Mesothelial cell of epicardium (in vitro differentiated cells): Measurements from ENCODE around the gene LHX5. TPM values are rescaled to one million over a fixed set of nuclear protein-coding genes. Genes with fewer than 3 reads are reported as not detected.

ENCODE experiments used
- DNase-seq, 2 experiments: peaks; one replicate each; pipeline ENCODE4 v3.0.0; 2021; ENCODE audit warnings: low spot score in 2 of 2; ENCODE audit not compliant: unreplicated experiment in 2 of 2
- H3K27ac Mint-ChIP-seq: 2 replicates; pipeline ENCODE4 v1.8.0; 2021; ENCODE audit warnings: mixed read lengths
- H3K27me3 Mint-ChIP-seq: 2 replicates; pipeline ENCODE4 v1.8.0; 2021; ENCODE audit warnings: low read depth, mixed read lengths
- H3K36me3 Mint-ChIP-seq: 2 replicates; pipeline ENCODE4 v1.8.0; 2021; ENCODE audit warnings: mixed read lengths
- H3K4me1 Mint-ChIP-seq: 2 replicates; pipeline ENCODE4 v1.8.0; 2021; ENCODE audit warnings: mixed read lengths
- H3K4me3 Mint-ChIP-seq: 2 replicates; pipeline ENCODE4 v1.8.0; 2021; ENCODE audit warnings: mild to moderate bottlenecking, moderate library complexity, mixed read lengths
- H3K9me3 Mint-ChIP-seq: 2 replicates; pipeline ENCODE4 v1.8.0; 2021; ENCODE audit warnings: mixed read lengths
- total RNA-seq: library from RNA; stranded (reverse); gene quantifications from 3 replicates; pipeline ENCODE4 v1.2.1, GENCODE V29; 2021
- TF ChIP-seq, protein P1 (sequence below): fragments of 200-600 bp; sonication (generic); IDR thresholded peaks from one replicate; pipeline ENCODE4 v1.5.0; 2021; ENCODE audit warnings: antibody characterized with exemption; ENCODE audit not compliant: unreplicated experiment

The LHX5 gene
- total RNA-seq, 1 donor from 2014 or later: not detected

DNA sequence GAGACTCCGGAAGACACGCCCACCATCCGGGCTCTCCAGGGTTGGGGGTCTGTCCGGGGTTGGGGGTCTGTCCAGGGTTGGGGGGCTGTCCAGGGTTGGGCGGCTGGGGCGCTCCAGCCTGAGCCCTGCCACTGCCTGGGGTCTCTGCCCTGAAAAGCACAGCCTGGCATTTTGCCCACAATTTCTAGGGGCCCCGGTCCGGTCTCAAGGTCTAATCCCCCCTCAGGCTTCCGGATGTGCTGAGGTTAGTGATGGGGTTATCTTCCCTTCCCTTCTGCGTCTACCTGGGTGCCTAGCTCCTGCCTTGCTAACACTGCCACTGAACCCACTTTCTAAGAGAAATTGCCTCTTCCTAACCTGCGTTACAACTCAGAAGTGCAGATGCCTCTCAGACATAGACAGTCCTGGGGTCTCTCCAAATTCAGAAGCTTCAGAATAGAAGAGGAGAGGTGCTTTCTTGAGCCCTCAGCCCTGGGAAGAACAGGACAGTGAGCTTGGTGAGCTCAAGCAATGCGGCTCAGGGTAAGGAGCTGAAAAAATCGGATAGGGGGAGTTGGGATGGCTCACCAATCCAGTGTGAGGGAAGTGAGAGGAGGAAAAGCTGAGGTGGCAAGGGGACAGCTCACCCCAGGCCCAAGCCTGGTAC, 5.7 kb downstream of the LHX5 start:
- DNase-seq: no peak
- no peak overlapping the region for H3K27ac Mint-ChIP-seq
- H3K4me3 Mint-ChIP-seq: peak overlapping the region; percentile 11

DNA sequence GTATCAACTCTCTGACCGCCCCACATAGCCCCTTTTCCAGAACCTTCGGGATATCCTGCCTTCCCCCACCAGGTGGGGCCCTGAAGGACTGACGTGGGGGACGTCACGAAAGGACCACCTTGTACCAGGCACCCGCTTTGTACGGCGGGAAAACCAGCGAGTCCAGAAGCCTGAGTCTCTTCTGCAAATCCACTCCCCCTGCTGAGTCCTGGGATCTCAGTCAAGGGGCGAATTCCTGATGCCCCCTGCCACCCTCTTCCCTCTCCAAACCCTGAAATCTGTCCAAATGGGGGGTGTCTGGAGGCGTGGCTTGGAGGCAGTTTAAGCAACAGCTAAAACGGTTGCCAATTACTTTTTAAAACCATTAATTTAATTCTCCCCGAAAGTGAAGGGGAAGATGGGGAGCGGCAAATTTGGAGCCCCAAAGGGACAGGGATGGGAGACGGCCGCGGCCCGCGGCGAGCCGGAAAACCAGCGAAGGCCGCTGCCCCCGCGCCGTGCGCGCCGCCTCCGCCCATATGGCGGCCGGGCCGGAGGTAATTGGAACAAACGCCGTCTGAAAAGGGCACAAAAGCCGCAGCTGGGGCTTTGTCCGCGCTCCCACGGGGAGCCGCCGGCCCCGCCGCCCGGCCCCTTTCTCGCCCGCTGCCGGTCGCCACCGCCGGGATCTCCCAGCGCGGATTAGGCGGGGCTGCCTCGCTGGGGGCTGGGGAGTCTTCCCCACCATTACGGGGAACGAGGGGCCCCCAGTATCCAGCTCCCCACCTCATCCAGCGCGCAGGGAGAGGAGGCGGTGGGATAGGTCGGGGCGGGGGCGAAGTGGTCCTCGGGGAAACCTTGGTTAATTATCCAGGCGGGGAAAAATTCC, 6.6 kb downstream of the LHX5 start:
- DNase-seq: no peak
- TF ChIP-seq, protein P1, sequence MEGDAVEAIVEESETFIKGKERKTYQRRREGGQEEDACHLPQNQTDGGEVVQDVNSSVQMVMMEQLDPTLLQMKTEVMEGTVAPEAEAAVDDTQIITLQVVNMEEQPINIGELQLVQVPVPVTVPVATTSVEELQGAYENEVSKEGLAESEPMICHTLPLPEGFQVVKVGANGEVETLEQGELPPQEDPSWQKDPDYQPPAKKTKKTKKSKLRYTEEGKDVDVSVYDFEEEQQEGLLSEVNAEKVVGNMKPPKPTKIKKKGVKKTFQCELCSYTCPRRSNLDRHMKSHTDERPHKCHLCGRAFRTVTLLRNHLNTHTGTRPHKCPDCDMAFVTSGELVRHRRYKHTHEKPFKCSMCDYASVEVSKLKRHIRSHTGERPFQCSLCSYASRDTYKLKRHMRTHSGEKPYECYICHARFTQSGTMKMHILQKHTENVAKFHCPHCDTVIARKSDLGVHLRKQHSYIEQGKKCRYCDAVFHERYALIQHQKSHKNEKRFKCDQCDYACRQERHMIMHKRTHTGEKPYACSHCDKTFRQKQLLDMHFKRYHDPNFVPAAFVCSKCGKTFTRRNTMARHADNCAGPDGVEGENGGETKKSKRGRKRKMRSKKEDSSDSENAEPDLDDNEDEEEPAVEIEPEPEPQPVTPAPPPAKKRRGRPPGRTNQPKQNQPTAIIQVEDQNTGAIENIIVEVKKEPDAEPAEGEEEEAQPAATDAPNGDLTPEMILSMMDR: no peak
- H3K27me3 Mint-ChIP-seq: peaks cover 94% of the 10 kb centered on the region
- H3K4me3 Mint-ChIP-seq: no peak overlapping the region
- no peak overlapping the region for H3K27ac Mint-ChIP-seq
- no peaks in the 10 kb centered on the region for H3K9me3 Mint-ChIP-seq
- H3K36me3 Mint-ChIP-seq: no peaks in the 10 kb centered on the region
- H3K4me1 Mint-ChIP-seq: peaks cover 27% of the 10 kb centered on the region

More for the DNA sequence above, 5.7 kb downstream of the LHX5 start:
- Mint-ChIP-seq H3K36me3 (no peaks in the 10 kb centered on the region), H3K9me3 (no peaks in the 10 kb centered on the region), H3K4me1 (peaks cover 27% of the 10 kb centered on the region), H3K27me3 (peaks cover 94% of the 10 kb centered on the region)
- TF ChIP-seq, protein P1: no peak

DNA sequence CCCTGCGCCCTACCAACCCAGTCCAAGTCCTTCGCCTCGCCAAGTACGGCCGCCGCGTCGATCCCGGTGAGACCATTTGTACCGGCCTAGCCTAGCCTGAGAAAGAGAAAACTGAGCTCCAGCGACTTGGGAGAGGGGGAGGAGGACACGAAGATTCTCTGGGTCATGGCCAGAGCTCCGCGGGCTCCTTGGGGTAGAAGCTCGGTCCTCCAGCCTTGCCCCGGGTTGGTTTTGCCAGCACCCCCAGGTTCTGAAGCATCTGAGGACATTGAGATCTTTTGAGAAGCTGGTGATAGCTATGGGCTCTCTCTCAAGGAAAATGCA, 7.3 kb downstream of the LHX5 start:
- DNase-seq: no peak
- Mint-ChIP-seq H3K27ac (no peak overlapping the region), H3K4me1 (peaks cover 27% of the 10 kb centered on the region), H3K27me3 (peaks cover 94% of the 10 kb centered on the region), H3K4me3 (no peak overlapping the region), H3K36me3 (no peaks in the 10 kb centered on the region), H3K9me3 (no peaks in the 10 kb centered on the region)
- TF ChIP-seq, protein P1: no peak

DNA sequence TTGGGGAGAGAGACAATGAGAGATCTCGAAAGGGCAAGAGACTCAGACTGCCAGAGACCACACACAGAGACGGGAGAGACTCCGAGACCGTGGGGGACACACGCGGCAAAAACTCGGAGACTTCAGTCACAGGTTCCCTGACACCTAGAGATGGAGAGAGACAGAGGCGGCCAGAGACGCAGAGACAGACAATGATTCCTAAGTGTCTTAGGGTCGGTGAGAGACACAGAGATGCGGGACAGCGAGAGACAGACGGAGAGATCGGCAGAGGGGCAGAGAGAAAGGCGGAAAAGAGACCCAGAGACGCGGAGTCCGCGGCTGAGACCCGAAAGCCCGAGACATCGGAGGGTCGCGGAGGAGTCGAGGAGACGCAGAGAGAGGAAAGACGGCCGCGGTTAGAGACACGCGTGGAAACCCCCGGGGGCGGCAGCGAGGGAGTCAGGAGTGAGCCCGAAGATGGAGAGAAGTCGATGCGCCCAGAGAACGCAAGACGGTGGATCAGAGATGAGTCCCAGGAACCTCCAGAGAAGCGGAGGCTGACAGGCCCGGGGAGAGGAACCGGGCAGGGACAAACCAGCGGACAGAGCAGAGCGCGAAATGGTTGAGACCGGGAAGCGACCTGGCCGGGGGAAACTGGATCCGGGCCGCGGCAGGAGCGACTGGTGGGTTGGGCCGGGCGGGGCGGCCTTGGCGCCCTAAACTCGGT, 7.8 kb downstream of the LHX5 start:
- peak overlapping the region; percentile 7 for H3K4me3 Mint-ChIP-seq

DNA sequence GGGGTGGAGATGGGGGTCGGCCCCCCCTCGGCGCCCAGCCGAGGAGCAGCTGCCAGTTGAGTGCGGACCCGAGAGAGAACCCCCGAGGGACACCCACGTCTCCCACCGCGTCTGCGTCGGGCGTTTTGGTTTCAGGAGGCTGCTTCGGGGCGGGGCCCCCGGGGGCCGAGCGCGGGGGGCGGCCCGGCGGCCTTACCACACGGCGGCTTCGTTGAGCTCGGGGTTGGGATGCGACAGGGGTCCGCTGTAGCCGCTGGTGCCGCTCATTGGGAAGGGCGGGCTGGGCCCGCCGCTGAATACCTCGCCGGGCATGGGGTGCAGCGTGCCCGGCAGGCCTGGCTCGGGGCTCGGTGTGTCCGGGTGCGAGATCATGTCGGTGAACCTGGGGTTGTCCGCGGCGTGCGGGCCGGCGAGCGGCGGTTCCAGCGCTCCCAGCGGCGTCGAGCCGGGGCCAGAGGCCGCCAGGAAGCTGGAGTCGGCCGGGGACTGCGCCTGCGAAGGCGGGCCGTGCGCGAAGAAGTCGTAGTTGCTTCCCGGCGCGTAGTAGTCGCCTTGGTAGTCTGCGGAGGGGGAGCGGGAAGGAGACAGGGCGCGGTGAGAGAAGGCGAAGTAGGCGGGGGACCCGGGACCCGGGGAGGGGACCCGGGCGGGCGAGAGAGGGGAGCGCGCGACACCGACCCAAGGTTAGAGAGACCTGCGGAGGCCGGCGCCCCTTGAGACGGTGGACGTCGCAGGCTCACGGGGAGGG, 8.5 kb downstream of the LHX5 start:
- no peaks in the 10 kb centered on the region for H3K36me3 Mint-ChIP-seq
- H3K27ac Mint-ChIP-seq: no peak overlapping the region
- peaks cover 27% of the 10 kb centered on the region for H3K4me1 Mint-ChIP-seq
- H3K27me3 Mint-ChIP-seq: peaks cover 94% of the 10 kb centered on the region
- H3K9me3 Mint-ChIP-seq: no peaks in the 10 kb centered on the region
- TF ChIP-seq, protein P1: no peak
- no peak for DNase-seq
- H3K4me3 Mint-ChIP-seq: peak overlapping the region; percentile 7

More for the DNA sequence above, 7.8 kb downstream of the LHX5 start:
- no peaks in the 10 kb centered on the region for H3K9me3 Mint-ChIP-seq
- H3K4me1 Mint-ChIP-seq: peaks cover 27% of the 10 kb centered on the region
- TF ChIP-seq, protein P1: no peak
- H3K36me3 Mint-ChIP-seq: no peaks in the 10 kb centered on the region
- H3K27me3 Mint-ChIP-seq: peaks cover 94% of the 10 kb centered on the region
- DNase-seq: no peak
- no peak overlapping the region for H3K27ac Mint-ChIP-seq
